Measurements from ENCODE around the gene TBC1D9B. TPM values are rescaled to one million over a fixed set of nuclear protein-coding genes. Genes with fewer than 3 reads are reported as not detected.

Gene TBC1D9B
- total RNA-seq, 1 donor from 2014 or later, result 41.3 TPM

DNA sequence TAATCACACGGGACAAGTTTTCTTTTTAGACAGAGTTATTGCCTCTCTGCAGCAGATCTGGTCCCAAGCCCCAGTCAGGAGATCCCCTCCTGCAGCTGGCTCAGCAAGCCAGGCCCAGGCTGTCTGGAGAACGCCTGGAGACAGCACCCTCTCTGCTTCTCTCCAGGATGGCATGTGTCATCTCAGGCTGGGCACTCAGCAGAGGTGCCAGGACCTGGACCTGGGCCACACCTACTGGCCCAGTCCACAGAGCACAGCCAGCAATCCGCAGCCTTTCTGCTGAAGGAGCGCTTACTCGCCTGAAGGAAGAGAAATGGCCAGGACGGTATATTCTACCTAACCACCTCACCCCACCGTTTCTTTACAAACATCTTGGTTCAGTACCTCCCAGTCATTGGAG, 4.7 kb upstream of the TBC1D9B start:
- intact Hi-C loops (cut with DNase I), result no loop called here
- DNase-seq (ENCODE audit: low spot score), result no peak

DNA sequence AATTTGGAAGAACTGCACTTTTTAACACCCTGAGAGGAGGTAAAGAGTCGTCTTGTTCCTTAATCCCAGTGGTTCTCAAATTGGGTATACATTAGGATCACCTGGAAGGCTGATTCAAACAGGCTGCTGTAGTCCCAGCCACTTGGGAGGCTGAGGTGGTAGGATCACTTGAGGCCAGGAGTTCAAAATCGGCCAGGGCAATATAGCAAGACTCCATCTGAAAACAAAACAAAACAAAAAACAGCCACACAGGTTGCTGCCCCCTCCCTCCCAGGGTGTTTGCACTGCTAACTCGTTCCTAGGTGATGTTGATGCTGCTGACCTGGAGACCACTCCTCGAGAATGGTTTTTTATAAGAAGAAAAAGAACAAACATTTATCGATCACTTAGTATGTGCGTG, 1.5 kb upstream of the TBC1D9B start:
- intact Hi-C loops (cut with DNase I), result loop anchor here (5.0 kb wide), 2 partner anchors 102 to 163 kb away; partner anchors contain the start of genes MGAT4B and RNF130
- DNase-seq (ENCODE audit: low spot score), result no peak

DNA sequence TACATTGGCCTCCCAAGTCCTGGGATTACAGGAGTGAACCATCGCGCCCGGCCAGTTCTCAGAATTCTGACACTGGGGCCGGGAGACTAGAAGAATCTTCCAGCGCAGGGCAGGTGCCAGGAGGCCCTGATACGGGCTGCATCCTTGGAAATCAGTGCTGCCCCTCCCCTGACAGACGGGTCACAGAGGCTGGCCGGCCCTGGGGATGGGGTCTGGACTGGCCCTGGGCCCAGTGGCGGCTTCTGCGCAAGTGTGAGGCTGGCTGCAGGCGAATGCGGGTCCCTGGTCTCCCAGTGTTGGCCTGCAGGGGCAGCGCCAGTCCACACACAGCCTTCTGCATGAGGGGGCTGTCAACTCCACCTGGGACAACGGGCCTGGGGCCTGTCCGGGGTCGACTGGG, 831 bp upstream of the TBC1D9B start:
- DNase-seq (ENCODE audit: low spot score), result no peak

DNA sequence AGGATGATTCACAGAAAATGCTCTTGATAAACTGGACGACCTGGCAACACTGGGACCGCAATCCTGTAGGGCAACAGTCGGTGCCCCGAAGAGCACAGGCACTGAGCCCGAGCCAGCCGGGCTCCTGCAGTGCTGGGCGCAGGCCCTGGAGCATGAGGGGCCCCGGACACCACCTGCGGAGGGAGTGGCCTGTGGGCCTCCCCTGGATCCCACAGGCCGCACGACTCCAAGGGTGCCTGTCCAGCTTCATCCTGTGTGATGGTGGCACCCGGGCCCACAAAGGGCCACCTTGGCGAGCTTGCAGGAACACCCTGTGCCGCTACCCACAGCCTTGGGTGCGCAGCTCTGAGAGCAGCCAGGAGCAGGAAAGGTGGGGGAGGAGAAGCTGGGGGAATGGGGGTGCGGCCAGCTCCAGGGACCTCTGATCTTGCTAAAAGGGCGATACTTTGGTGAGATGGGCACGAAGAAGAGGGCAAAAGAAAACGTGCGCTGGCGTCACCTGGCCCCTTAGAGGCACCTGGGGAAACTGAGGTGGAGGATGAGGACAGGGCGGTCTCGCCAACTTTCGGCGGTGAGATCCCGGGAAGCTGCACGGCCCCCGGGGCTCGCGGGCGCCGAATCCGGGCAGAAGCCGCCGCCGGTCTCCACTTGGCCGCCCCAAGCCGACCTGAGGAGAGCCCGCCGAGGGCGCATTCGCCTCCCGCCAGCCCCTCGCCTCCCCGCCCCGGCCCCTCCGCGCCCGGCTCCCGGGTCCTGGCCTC, 722 bp downstream of the TBC1D9B start:
- intact Hi-C loops (cut with DNase I), result loop anchor here (2.0 to 5.0 kb wide), 3 partner anchors 40 to 165 kb away; partner anchors contain the start of genes MGAT4B and RNF130
- DNase-seq (ENCODE audit: low spot score), result no peak

More for the DNA sequence above, 831 bp upstream of the TBC1D9B start:
- intact Hi-C loops (cut with DNase I), result loop anchor here (5.0 kb wide), 2 partner anchors 101 to 164 kb away; partner anchors contain the start of genes MGAT4B and RNF130

DNA sequence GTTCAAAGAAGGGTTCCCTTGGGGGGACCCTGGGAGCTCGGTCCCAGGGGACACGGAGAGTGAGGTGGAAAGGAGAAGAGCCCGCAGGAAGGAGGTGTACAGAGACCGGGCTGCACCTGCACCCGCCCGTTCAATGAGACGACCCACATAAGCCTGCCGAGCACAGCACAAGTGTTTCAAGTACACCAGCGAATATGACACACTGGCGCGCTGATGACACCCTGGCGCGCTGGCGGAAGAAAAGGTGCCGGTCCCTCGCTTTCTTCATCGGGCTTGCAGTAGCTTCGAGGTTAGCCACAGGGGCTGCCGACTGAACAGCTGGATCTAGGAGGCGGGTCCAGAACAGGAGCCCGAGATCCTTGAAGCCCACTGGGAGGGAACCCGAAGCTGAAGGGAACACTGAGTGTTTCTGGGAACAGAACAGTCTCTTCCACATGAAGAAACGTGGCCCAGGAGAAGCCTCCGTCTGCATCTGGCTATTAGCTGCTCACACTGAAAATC, 1.4 kb downstream of the TBC1D9B start:
- intact Hi-C loops (cut with DNase I), result loop anchor here (2.0 to 5.0 kb wide), 3 partner anchors 40 to 166 kb away; partner anchors contain the start of genes MGAT4B and RNF130
- DNase-seq (ENCODE audit: low spot score), result no peak

DNA sequence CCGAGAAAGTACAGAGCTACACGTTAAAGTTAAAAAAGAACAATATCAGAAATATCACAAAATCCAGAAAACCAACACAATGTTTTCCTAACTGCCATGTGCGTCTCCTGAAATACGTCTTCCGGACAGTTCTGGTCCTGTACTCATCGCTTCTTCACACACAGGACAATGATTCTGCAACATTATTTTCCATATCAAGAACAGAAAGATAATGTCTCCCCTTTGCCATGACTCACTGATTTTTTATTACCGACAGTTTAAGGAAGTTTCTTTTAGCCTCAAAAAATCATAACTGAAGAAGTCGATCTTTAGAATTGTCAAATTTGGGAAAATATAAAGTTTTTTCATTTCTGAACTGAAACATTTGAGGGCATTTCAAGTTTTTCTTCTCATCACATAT, 2.5 kb downstream of the TBC1D9B start:
- intact Hi-C loops (cut with DNase I), result loop anchor here (5.0 kb wide), 2 partner anchors 98 to 167 kb away; partner anchors contain the start of genes MGAT4B and RNF130
- no peak for DNase-seq (ENCODE audit: low spot score)

DNA sequence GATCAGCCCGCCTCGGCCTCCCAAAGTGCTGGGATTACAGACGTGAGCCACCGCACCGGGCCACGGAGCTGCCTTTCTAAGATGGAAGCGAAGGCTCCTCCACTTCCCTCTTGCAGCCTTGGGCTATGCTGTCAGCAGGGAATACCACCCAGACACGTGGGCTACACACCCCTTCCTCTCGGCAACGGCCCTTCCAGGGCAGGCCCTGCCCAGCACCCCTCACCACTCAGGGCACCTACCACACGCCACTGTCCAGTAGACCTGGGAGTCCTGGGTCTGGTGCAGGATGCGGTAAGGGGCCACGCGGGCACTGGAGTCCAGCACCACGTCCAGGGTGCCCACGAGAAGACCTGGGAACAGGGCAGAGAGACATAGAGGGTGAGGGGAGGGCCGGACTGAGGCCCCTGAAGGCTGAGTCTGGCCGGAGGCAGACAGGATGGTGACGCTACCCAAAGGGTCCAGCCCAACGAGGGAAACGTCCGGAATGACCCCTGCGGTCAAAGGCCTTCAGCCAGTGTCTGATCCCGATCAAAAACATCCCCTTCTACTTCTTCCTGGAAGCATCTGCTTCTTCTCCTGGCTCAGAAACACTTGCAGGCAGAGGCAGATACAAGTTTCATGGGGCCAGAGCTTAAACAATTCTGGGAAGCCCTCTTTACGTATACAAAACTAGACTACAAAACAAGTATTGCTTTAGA, 3.1 kb downstream of the TBC1D9B start:
- no peak for DNase-seq (ENCODE audit: low spot score)
- intact Hi-C loops (cut with DNase I), result loop anchor here (5.0 kb wide), 2 partner anchors 97 to 168 kb away; partner anchors contain the start of genes MGAT4B and RNF130

DNA sequence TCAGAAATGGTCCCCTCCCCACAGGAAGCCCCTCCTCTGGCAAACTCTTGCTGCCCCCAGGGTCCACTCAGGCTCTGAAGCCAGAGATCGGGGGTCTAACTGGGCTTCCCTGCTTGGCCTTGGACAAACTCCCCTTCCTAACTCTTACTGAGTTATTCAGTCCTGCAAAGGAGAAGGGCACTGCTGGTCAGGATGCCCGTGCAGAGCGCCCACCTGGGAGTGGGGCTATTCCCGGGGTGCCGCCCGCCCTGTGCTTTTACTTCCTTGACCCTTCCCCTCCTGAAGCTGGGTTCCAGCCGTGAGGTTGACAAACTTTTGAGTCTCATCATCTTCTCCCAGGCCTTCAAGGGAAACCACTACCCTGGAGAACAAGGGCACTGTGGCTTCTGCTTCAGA, 4.9 kb downstream of the TBC1D9B start:
- no peak for DNase-seq (ENCODE audit: low spot score)
- intact Hi-C loops (cut with DNase I), result no loop called here

DNA sequence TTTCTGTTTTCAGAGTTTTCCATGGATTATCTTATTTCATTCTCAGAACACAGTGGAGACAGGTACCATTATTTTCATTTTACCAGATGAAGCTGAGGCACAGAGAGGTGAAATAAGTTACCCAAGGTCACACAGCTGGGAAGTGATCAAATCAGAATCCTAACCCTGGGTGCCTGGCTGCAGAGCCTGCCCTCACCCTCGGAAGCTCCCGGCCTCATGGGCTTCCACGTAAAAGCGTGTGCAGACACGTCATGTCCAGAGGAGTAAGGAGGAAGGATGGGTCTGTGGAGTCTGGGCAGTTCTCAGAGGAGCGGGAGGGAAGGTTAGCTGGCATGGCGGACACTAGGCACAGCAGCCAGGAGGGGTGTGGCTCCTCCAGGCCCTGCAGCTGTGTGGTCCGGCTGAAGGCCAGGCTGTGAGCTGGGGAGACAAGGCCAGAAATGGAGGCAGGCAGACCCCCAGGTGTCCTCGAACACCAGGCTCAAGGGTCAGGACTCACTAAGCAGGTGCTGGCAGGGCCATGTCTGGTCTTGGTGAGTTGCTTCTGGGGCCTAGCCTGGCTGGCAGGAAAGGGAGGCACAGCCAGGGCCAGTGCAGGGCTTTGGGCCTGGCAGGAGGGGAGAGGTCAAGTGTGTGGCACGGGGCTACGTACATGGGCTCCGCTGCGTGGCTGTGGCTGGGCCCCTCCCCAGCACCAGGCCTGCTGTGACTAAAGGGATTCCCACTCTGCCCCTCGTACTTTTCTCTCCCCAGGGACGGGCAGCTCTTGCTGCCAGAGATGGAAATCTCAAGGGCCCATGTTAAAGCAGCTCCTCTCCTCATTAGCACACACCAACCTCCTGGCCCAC, 5.6 kb downstream of the TBC1D9B start:
- intact Hi-C loops (cut with DNase I), result no loop called here
- DNase-seq (ENCODE audit: low spot score), result no peak

DNA sequence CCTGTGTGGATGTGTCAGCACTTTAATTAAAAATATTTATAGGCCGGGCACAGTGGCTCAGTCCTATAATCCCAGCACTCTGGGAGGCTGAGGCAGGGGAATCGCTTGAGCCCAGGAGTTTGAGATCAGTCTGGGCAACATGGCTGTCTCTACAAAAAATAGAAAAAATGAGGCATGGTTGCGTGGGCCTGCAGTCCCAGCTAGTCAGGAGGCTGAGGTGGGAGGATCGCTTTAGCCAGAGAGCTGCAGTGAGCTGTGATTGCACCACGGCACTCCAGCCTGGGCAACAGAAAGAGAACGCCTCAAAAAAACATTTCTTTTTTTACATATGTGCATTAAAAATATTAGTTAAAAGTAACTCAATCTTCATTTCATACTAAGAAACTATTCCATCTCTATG, 6.2 kb downstream of the TBC1D9B start:
- intact Hi-C loops (cut with DNase I), result no loop called here
- DNase-seq (ENCODE audit: low spot score), result no peak

DNA sequence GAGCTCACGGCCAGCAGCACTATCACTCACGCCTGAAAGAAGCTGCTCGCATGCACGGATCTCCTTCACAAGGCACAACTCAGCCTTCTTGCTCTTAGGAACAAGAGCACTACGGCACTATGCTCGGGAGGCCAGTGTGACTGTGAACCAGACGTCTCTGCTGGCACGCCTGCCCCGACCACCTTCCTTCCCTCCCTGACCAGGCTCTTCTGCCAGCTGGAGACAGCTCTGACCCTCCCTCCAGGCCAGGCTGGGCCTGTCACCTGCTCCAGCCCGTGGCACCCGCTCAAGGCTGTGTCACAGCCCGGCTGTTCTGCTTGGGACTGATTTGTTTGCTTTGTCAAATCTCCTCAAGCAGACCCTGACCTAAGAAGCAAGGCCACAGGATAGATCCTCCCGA, 7.0 kb downstream of the TBC1D9B start:
- no peak for DNase-seq (ENCODE audit: low spot score)
- intact Hi-C loops (cut with DNase I), result no loop called here

DNA sequence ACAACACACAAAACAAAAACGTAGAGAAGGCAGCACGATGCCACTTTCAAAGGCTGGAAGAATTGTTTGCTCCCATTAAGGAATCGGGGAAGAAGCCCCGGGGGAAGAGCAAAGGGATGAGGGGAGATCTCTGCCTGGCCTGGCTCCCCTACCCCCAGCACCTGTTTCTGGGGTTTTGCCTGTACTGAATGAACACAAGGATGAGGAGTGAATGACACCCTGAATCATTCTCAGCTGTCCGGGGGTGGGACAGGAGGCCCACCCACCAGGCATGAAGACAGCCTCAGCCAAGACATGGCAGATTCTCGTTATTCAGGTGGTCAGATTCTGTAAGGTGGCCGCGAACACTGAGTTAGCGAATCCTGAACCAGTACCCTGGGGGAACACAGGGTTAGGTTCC, 7.5 kb downstream of the TBC1D9B start:
- intact Hi-C loops (cut with DNase I), result no loop called here
- DNase-seq (ENCODE audit: low spot score), result no peak

DNA sequence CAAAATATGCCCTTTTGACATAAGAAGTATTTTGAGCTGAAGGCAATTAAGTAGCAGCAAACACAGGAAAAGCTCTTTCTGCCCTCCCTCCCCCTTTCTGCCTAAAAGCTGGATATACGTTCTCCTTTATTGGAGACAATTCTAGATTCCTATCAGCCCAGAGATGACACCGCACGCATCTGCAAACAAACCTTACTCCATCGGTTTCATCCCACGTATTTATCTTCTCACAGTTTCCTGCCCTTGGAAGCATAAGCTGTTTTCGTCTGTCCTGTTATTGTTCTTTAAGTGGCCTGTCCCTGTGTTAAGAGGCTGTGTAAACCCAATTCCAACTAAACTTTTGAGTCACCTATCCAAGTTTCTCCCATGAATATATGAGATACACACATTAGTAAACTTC, 11.8 kb downstream of the TBC1D9B start:
- intact Hi-C loops (cut with DNase I), result no loop called here

DNA sequence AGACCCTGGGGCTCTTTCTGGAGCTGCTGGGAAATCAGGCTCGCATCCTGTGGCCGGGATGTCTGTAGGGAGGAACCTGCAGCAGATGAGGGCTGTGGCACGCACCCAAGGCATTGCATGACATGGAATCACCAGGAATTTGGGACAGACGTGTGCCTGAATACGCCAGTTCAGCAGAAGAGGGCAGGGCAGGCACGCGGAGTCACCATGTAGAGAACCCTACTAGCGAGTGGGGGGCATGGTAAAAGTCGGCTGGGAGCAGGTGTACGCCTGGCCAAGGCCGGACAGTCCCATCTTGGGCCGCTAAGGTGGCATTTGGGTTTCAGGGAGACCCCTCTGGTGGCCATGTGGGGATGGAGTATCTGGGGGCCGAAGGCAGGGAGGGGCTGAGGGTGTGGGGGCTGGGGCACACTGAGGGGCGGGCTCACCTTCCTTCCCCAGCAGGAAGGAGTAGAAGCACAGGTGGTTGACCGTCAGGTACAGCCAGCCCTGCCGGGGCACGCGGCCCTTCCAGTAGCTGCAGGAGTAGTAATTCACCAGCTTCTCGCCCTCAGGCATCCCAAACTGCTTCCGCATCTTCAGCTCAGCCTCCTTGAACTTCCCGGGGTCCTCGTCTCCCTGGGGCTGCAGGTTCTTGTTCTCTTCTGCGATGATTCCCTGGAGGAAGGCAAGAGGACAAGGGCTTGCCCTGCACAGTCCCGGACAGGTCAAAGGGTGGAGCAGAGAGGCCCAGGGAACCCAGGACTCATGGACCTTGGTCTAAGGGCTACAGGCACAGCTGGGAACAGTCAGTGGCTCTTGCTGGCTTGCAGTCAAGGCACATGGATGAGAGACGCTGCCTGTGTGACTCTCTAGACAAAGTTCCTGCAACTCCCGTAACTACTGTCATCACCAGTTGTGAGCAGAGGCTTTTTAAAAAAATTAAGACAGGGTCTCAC, 13.5 kb downstream of the TBC1D9B start:
- DNase-seq (ENCODE audit: low spot score), result no peak
- intact Hi-C loops (cut with DNase I), result no loop called here

More for the DNA sequence above, 11.8 kb downstream of the TBC1D9B start:
- DNase-seq (ENCODE audit: low spot score), result no peak

DNA sequence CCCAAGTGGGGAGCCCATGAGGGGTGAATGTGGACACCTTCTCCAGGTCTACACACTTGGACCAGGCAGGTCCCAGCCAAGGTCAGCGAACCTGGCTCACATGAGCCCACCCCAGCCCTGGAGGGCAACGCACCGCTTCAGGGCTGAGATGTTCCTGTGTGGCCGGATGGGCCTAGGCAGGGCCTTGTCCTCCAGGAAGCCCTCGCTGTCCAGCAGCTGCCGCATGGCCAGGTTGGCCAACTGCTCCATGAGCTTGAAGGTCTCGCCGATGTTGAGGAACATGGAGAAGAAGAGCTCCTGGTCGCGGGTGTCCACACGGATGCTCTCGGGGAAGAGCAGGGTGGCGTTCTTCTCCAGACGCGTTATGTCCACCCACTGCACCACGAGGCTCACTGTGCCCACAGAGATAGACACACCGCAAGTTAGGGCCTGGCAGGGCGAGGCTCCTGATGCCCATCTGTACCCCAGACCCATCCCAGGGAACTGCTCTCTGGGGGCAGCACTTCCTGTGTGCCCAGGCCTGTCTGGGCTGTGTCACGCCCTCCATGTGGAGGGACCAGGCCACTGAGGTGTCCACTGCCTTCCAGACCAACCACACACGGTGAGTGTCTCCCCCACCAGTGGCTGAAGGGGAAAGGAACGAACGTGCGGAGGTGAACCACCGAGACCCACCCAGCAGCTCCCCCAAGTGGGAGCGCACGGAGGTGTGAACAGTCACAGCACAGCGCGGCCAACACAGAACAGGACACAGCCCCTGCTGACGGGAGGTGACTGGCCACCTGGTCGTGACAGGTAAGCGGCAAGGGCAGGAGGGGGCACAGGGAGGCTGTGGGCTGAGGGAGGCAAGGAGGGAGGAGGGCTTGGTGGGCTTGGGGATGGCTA, 14.4 kb downstream of the TBC1D9B start:
- no peak for DNase-seq (ENCODE audit: low spot score)
- intact Hi-C loops (cut with DNase I), result no loop called here

DNA sequence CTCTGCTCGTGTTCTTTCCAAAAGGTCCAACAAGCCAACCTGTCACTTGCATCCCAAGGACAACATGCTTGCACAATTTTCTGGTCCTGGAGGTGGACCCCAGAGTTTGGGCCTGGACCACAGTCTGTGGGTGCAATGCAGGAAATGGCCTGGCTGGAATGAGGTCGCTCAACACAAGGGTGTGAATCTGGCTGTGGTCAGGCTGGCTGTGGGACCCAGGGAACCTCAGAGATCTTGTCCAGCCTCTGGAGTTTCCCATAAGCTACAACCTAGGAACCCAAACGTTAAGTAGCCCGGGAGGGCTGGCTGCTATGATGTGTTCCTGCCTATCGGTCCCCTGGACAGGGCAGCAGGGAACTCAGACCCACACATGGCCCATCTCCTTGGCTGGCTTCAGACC, 15.4 kb downstream of the TBC1D9B start:
- intact Hi-C loops (cut with DNase I), result no loop called here
- DNase-seq (ENCODE audit: low spot score), result no peak
